DMS153 treated with DMSO at 0.1 percent for 48 hours (cell line): ENCODE measurements around the gene PURA.

Source experiments
- DNase-seq: peaks from one replicate; lab custom pipeline; 2025; ENCODE audit not compliant: unreplicated experiment; lab: John Stamatoyannopoulos, UW

The PURA gene

DNA sequence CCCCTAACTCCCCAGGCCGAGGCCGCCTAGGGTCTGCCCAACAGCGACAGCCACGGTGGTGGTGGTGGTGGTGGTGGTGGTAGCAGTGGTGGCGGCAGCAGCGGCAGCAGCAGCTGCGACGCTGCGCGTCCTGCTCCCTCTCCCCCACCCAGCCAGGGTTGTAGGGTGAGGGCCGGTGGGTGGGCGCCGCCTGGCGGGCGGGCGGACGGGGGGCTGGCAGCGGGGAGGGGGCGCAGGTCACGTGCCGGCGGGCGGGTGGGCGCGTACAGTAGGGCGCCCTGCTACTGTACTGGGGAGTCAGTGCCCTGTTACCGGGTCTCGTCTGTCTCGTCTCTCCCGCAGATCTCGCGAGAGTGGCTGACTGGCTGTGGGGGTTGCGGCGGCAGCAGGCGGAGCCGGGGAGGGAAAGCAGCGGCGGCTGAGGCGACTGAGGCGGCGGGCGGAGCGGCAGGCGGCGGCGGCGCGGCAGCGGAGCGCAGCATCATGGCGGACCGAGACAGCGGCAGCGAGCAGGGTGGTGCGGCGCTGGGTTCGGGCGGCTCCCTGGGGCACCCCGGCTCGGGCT lies at the start of gene PURA:
PURA (plus strand) TSS at position 411 of the 565 bp plus-strand sequence; CDS start at position 484, 73 bp downstream.
- DNase-seq = peak; percentile 40

DNA sequence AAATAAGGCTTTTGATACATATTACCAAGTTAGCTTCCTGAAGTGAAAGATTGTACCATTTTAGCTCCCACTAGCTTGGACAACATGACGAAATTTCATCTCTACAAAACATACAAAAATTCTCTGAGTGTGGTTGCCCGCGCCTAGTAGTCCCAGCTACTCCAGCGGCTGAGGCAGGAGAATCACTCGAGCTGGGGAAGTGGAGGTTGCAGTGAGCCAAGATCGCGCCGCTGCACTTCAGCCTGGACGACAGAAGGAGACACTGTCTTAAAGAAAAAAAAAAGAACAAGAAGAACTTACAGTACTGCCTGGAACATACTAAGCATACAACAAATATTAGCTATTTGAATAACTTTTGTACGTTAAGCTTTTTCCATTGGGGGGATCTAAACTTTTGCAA lies 41.1 kb upstream of the PURA start:
- no peak for DNase-seq

DNA sequence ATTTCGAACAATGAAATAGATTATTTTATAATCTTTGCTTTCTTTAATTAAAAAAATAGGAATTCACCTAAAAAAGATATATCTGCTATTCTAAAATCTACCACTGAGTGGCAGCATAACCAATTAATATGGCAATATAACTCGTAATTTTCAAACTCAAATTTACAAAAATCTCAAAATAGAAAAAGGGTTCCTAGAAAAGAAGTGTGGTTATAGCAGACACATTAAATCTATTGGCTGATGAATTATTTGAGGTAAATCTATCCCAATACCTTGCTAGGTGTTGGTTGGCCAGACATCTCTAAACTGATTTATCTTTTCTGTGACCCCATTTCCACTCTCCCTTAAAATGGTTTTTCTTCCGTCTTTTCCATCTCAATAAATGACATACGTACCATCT lies 40.6 kb upstream of the PURA start:
- DNase-seq = no peak

DNA sequence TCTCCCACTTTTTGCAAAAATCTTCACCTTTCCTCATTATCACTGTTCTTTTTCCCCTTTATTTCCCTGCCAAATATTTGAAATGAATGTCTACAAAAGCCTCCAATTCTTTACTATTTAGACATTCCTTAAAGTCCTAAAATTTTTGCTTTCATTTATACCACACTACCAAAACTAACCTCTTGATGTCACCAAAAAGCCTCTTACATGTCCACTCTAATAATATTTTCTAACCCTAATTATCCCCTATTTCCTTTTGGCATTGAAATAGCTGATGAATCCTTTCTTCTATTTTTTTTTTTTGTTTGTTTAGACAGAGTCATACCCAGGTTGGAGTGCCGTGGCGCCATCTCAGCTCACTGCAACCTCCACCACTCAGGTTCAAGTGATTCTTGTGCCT lies 38.5 kb upstream of the PURA start:
- DNase-seq = no peak

DNA sequence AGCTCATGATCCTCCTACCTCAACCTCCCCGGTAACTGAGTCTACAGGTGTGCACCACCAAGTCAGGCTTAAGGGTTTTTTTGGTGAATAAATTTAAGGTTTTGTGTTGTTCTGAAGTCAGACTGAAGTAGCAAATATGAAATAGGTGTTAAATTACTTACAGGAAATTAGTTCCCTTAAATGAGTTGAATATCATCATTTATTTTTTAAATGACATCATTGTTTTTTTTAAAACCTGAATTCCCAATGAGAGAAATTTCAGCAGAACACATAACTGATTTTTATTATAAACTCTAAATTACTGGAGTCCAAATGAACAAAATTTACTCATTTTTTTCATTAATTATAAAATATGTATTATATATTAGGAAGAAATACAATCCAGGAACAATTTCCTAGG lies 37.8 kb upstream of the PURA start:
- no peak for DNase-seq

DNA sequence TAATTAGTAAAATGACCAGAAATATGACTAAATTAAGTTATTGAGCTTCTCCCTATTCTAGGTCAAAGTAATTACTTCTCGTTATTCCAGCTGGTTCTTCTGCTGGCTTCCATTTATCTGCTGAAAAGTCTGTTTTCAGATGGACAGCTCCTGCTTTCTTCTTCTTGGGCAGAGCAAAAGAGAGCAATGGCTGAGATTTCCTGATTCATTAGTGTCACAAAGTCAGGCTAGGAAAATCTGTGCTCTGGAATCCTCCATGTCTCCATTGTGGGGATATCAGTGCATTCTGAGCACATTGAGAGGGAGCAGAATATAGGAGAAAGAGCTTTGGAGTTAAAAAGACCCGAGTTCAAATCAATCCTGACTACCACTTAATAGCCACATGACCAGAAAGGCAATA lies 37.1 kb upstream of the PURA start:
- DNase-seq = no peak

DNA sequence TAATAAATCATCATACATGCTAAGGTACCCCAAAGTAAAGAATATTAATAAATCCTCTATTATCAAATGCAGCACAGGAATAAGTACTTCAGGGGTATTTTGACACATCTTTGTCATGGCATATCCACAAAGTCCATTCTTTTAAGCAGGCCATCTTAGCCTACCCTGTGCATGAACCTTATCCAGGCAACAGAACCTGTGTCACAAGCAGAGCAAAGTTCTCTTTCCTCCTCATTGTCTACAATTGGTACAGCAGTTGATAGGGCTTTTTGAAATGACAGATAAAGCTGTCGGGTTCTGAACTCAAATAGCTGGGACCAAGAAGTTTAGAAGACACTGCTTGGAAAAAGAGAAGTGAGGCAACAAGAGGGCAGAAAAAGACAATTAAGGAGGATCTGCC lies 30.8 kb upstream of the PURA start:
- DNase-seq = no peak

DNA sequence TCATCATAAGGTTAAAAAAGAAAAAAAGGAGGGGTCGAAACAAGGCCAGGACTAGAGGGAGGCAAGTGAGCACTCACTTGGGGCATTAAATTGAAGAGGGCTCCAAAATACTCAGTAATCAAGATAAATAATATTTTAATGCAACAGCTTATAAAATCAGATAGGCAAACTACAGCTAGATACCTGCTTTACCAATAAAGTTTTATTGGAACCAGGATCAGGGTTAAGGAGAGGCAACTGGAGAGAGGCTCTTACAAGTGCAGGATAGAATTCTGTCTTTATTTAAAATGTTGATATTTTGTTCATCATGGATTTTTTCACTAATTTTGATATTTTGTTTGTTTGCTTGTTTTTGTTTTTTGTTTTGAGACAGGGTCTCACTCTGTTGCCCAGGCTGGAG lies 30.3 kb upstream of the PURA start:
- DNase-seq = no peak

DNA sequence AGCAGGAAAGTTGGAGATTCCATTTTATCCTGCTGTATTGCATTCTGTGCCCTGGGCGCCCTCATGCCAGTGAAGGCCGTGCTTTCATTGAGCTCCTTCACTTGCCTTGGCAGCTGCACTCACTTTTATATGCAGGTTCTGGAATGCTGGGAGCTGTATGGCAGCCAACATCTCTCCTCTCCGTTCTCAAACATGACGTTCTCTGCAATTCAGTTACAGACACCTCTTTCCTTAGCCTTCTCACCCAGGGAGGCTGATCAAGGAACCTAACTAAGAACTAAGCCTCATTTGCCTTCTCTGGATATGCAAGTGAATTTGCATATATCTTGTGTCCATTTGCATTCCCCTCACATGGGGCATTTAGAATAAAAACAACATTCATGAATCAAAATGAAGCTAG lies 29.4 kb upstream of the PURA start:
- DNase-seq = no peak

DNA sequence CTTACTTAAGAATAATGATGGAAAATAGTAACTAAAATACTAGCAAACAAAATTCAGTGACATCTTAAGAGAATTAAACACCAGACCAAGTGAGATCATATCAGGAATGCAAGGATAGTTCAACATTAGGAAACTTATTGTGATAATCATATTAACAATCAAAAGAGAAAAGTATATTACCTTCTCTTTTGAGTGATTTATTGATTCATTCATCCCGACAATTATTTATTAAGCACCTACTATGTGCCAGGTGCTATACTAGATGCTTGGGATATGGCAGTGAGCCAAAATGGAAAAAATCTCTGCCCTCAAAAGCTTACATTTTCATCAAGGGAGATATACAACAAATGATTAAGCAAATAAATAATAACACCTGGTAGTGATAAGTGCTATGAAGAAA lies 23.7 kb upstream of the PURA start:
- no peak for DNase-seq

DNA sequence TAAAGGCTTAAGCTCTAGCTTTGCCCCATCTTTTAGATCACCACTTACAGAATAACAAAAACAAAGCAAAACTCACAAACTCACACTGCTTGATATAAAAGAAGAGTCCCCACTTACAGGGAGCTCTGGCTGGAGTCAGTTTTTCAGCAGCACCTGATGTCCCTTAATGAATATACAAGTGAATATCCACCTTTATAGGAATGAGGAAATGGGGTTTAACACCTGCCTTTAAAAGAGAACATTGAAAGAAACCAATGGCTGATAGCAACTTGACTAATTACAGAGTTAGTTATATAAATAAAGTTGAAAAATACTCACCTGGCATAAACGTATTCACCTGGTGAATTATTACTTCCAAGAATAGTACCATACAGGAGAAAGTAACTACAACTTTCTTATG lies 20.7 kb upstream of the PURA start:
- DNase-seq = no peak

DNA sequence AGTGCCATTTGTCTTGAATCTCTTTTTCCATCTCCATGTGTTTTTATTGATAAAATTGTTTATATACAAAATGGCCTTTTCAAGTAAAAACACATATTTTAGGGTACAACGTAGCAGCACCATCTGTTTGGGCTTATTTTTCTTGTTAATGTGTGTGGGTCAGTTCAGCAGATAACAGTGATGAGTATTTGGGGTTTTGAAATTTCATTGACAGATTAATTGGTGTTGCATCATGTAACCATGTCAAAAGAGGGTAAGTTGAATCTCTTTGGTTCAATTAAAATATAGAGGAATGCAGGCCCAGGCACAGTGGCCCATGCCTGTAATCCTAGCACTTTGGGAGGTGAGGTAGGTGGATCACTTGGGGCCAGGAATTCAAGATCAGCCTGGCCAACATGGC lies 20.0 kb upstream of the PURA start:
- DNase-seq = no peak

DNA sequence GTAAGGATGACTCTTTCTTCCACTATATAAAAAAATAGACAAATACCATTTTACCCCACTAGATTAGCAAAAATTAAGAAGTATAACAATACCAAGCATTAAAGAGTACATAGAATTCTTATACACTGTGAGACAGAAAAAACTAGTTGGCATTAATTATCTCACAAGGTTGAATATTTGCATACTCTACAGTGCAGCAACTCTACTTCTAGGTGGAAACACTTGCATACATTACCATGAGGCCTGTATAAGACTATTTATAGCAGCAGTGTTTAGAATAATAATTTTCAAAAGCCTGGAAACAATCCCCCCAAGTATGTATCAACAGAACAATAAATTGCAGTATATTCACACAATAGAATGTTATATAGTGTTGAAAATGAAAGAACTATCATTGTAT lies 19.0 kb upstream of the PURA start:
- DNase-seq = no peak

DNA sequence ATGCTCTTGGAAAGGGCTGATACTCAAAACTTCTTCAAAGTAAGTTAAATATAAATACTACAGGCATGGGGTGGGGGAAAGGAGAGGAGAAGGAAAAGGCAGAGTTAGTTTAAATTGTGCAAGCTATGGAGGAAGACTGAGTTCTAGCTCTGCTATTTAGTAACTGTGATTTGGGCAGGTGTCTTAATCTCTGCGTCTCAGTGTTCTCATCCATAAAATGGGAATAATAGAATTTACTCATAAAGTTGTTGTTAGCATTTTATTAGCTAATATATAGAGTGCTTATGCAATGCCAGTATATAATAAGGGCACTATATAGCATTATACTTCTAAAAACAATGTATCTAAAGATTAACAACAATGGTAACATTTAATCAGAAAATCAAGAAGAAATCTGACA lies 12.7 kb upstream of the PURA start:
- DNase-seq = no peak

DNA sequence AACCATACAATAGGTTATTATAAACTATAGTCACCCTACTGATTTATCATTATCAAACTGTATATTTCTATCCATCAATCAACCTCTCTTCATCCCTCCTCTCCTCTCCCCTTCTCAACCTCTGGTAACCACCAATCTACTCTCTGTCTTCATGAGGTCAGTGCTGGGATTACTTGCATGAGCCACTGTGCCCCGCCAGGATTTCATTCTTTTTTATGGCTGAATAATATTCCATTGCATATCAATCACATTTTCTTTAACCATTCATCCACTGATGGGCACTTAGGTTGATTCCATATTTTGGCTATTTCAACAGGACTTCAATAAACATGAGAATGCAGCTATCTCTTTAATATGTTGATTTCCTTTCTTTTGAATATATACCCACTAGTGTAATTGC lies 10.8 kb upstream of the PURA start:
- no peak for DNase-seq

DNA sequence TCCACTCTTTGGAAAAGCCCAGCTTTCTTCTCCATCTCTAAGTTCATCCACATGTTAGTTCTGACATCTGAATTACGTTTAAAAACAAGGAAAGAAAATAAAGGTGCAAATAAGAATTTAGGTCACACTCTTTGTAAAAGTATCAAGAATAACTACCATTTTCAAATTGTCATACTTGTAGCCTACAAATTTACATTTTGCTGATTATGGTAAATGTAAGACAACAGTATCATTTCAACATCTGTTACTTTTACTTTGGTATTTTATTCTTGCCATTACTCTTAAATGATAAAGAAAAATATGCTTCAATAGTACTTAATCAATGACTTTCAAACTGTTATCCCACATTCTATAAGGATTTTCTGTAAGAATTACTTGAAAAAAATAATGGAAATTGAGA lies 9.8 kb upstream of the PURA start:
- DNase-seq = no peak

DNA sequence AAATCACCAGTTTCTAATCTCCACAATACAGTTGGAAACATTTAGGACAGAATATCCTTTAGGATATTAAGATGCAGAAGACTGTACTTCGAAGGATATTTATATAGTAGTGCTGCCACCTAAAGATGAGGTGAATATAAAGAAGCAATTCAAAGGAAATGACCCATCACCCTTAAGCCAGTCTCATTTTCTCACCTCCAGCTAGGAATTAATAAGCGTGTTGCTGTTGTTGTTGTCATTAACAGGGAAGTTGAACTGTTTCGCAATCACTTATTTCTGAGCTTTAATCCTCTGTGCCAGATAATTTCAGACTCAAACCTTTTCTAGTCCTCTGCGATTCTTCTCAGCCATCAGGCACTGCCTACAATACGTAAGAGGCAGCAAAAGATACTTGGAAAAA lies 7.8 kb upstream of the PURA start:
- no peak for DNase-seq

DNA sequence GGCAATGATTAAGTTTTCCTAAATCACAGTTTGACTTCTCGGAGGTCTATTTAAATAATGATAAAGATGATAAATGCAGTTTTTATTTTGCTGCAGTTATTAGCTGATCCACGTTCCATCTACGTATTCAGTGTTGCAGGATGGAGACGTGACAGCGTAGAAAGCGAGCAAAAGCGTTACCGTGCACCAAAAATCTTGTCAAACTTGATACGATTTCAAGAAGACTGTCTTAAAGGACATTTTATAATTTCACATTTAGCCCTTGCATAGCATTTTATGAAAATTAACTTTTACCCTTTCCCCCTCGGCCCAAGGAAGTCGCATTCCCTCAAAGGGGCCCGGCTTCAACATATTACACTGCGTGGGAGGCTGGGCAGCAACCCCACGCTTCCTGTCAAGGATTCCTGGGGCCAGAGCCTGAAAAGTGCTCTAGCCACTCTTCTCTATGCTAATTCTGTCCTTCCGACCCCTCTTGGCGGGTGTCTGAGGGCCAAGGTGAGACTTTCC lies 7.1 kb upstream of the PURA start:
- DNase-seq = no peak

DNA sequence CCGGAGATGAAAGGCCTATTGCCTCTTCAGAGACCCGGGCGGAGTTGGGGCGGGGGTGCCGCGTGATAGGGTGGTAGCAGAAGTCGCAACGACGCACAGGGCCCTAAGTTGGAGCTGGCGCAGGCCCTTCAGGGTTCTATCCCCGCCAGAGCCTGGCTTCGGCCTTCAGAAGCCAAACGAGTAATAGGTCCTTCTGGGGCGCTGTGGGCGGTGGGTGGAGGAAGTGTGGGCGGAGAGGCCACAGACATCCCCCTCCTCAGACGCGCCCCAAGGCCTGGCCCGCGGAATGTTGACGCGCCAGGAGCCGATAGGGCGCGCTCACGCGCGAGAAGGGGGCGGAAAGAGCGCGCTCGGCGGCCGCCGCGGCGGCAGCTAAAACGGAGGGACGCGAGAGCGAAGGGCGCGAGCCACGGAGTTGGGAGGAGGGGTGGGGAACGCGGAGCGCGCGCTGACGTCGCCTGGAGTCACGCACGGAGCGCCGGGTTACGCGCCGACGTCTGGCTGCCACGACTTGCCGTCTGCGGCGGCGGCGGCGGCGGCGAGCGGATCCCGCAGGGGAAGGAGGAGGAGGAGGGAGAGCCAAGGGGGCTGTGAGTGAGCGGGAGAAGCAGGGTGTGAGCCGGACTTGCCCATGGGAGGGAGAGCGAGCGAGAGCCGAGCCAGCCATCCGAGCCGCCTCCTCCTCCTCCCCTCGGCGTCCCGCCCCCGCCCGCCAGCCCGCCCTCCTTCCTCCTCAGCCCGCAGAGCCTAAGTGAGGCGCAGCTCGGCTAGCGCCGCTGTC lies 6.4 kb upstream of the PURA start:
- DNase-seq = peak; percentile 30

DNA sequence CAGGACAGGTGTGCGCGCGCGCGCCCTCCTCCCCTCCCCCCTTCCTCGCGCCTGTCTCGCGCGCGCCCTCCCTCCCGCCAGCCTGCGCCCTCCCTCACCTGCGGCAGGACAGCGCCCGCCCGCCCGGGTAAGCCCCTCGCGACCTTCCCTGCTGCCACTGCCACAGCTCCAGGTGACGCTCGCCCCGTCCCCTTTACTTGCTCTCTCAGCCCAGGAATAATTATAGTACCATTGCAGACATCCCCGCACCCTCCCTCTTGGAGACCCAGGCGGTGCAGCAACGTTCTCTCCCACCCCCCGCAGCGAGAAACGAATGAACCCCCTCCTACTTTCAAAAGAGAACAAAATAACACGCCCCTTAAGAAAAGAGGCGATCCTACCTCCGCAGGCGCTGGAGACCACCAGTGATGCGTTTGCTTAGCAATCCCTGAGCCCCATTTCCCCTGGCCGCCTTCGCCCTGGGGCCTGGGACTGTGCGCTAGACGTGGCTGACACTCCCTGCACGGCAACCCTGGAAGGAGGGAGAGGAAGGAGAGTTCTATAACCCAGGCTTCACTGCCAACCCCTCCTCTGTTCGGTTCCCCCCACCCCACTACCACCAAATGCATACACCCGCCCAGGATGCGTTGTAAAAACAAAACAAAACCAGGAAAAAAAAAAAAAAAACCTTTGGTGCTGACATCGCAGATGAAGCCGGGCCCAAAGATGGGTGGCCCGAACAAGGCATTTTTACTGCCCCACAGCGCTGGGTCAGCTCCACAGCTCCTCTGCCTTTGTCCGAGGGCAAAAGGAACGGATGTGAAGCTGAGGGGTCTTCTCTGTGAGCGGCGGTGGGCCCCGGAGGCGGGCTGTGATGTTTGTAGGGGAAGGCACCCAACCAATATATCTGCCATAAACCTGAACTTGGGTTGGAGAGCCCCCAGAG lies 5.6 kb upstream of the PURA start:
- no peak for DNase-seq

DNA sequence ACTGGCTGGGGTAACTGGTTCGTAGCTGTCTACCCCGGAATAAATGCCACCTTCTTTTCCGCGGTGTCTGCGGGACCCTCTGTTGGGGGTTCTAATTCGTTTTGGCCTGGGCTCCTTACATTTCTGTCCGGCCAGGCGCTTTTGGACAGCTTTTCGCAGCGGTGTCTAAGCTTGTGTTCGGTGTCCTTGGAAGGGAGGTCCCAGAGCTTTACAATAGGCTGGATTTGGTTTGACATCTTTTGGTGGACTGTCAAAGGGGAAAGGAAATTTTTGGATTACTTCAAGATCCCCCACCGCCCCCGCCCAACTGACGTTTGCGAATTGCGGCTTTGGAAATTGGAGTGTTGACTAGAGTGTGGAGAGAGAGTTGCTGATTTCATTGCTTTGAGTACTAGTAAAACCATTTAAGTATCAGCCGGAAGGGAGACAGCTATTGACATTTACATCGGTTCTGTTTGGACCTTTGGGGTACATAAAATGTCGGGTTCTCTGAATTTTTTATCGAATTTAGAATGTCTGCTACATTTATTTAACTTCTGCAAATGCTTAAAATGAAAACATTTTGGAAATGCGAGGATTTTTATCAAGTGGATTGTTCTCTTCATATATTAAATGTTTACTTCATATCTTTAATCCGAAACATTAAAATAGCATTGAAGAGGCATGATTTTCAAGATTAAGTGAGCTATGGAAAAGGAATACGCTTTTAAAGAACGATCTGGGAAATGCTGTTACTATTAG lies 4.7 kb upstream of the PURA start:
- DNase-seq = no peak
